ENCODE results near the gene NLE1. TPM values are rescaled to one million over a fixed set of nuclear protein-coding genes. Genes with fewer than 3 reads are reported as not detected.

NLE1 gene
- total RNA-seq, 4 donors from 2014 or later: 9.6 to 16.1 (median 13.8) TPM

- DNase-seq (ENCODE audit: extremely low spot score): no peak
- WGBS: 97% methylated on average over 1 of the region's 1 CpG
- Histone ChIP-seq H3K27ac (replicated peaks in 1 of 4) (peak overlapping the region in 1 of 4 donors; percentile 17), H3K4me1 (peaks cover 0 to 45% (median 22%) of the 10 kb centered on the region in 4 donors), H3K27me3 (no peaks in the 10 kb centered on the region), H3K9me3 (no peaks in the 10 kb centered on the region), H3K36me3 (no peaks in the 10 kb centered on the region), H3K4me3 (no peak overlapping the region)
- intact Hi-C loops (cut with DNase I): no loop called here
- TF ChIP-seq POLR2A (IDR thresholded peaks at IDR 0.05; ENCODE audit: low read depth) (no peak), EP300 (IDR thresholded peaks at IDR 0.05) (no peak), POLR2AphosphoS5 (IDR thresholded peaks at IDR 0.05) (no peak), CTCF (IDR thresholded peaks at IDR 0.05) (no peak)
Measured at GRCh38 chr17:35081638-35082037, 60.5 kb downstream of the NLE1 start.

DNA sequence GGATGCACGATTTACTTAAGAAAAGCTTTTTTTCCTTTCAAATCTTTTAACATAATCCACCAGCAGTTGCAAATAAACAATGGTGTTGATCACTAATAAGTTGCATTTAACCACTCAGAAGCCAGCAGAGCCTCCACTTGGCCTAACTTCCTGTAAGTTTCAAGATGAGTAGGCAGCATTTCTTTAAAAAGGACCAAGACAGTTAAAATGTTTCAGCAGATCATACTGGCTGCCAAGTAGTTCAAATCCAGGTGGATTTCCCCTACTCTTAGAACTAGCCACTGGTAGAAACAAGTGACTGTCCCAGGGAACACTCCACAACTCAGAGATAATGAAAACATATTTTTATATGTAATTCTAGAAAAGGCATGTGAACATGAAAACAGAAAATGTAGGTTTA, 61.6 kb downstream of the NLE1 start:
- Histone ChIP-seq H3K9me3 (no peaks in the 10 kb centered on the region), H3K27ac (replicated peaks in 1 of 4) (no peak overlapping the region), H3K27me3 (no peaks in the 10 kb centered on the region), H3K4me3 (no peak overlapping the region), H3K4me1 (peaks cover 0 to 52% (median 19%) of the 10 kb centered on the region in 4 donors), H3K36me3 (no peaks in the 10 kb centered on the region)
- TF ChIP-seq CTCF (IDR thresholded peaks at IDR 0.05) (no peak), POLR2A (IDR thresholded peaks at IDR 0.05; ENCODE audit: low read depth) (no peak), EP300 (IDR thresholded peaks at IDR 0.05) (no peak), POLR2AphosphoS5 (IDR thresholded peaks at IDR 0.05) (no peak)
- DNase-seq (ENCODE audit: extremely low spot score): no peak
- WGBS: 46% methylated on average over 1 of the region's 1 CpG
- intact Hi-C loops (cut with DNase I): no loop called here

DNA sequence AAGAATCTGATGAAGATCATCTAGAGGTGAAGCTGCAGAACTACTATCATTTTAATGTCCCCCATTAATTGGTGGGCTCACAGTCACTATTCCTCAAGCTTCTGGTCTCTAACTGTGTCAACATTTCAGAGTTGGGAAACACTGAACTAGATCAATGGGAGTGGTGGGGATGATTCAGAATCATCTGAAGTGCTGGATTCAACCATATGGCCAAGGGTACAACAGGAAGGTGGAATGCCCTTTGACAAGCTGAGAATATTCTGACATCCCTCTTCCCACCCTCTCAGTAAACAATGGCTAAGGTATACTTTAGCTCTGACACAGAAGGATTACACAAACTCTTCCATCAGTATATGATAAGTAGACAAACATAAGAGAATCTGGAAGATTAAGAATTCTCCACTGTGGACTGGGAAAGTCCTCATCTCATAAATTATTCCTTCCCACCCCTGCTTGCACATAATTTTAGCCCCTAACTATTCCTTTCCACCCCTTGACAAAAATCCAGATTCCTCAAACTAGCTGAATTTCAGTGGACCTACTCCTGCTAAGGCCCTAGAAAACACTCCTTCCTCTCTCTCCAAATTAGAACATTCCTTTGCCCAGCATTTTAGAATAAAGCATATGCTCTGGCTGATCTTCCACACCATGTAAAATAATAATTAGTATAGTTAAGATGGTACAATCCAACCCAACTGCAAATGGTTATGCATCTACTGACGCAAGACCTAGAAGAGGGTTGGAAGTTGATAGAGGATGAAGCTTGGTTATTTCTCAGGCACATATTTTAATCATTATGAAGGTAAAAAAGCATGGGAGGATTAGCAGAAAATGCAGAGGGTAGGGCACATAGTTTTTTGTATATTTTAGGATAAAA, 62.3 kb downstream of the NLE1 start:
- Histone ChIP-seq H3K4me3 (no peak overlapping the region), H3K9me3 (no peaks in the 10 kb centered on the region), H3K36me3 (no peaks in the 10 kb centered on the region), H3K27ac (replicated peaks in 1 of 4) (no peak overlapping the region), H3K27me3 (no peaks in the 10 kb centered on the region), H3K4me1 (peaks cover 0 to 52% (median 23%) of the 10 kb centered on the region in 4 donors)
- DNase-seq (ENCODE audit: extremely low spot score): no peak
- TF ChIP-seq POLR2AphosphoS5 (IDR thresholded peaks at IDR 0.05): no peak
- no peak for TF ChIP-seq POLR2A (IDR thresholded peaks at IDR 0.05; ENCODE audit: low read depth)
- TF ChIP-seq EP300 (IDR thresholded peaks at IDR 0.05): no peak
- no peak for TF ChIP-seq CTCF (IDR thresholded peaks at IDR 0.05)
- intact Hi-C loops (cut with DNase I): no loop called here
- WGBS: 94% methylated on average over 1 of the region's 1 CpG

Small RNA genes within 50 kb of the gene (small RNA-seq; reads per million reads assigned to genes)
- 0 reads per million in 3 donors for gene RNU6-840P

Other genes with a start within 250 kb of the NLE1 start
- 1 to 10 TPM; 2.6 to 5.8 (median 4.5) TPM for gene CCT6B, start 180.8 kb downstream of the NLE1 start, total RNA-seq
- gene ZNF830, start 180.8 kb downstream of the NLE1 start, total RNA-seq: 10 to 100 TPM; 10.8 to 16.6 (median 12.6) TPM
- 10 to 100 TPM; 24.7 to 50.7 (median 32.1) TPM for gene LIG3, start 161.8 kb downstream of the NLE1 start, total RNA-seq
- gene RFFL, start 78.6 kb downstream of the NLE1 start, total RNA-seq: 10 to 100 TPM; 19.5 to 40.9 (median 33.3) TPM
- gene RAD51D, start 22.4 kb downstream of the NLE1 start, total RNA-seq: 10 to 100 TPM in 2 of 4 donors, 1 to 10 TPM in 2; 8.9 to 12.8 (median 10.7) TPM
- gene FNDC8, start 20.7 kb downstream of the NLE1 start, total RNA-seq: not detected
- under 1 TPM in 3 of 4 donors, not detected in 1; under 0.01 to 0.23 (median 0.06) TPM for gene UNC45B, start 5.5 kb upstream of the NLE1 start, total RNA-seq
- gene SLC35G3, start 52.1 kb upstream of the NLE1 start, total RNA-seq: not detected
- gene SLFN5, start 100.8 kb upstream of the NLE1 start, total RNA-seq: 10 to 100 TPM; 17.9 to 33.4 (median 26.9) TPM
- gene SLFN11, start 231.3 kb upstream of the NLE1 start, total RNA-seq: 10 to 100 TPM; 16.2 to 30.5 (median 22.7) TPM

Data from esophagus muscularis mucosa (tissue), 4 donors.